Measurements from ENCODE around the gene RGS11.
A peak's percentile ranks its signal among the peaks of the same experiment; 100 is the strongest.
"Not testable (repeated sequence)": the region's sequence is repeated elsewhere in the genome, so short reads cannot be mapped to it uniquely, and the experiment has no call there.

RGS11 gene

DNA sequence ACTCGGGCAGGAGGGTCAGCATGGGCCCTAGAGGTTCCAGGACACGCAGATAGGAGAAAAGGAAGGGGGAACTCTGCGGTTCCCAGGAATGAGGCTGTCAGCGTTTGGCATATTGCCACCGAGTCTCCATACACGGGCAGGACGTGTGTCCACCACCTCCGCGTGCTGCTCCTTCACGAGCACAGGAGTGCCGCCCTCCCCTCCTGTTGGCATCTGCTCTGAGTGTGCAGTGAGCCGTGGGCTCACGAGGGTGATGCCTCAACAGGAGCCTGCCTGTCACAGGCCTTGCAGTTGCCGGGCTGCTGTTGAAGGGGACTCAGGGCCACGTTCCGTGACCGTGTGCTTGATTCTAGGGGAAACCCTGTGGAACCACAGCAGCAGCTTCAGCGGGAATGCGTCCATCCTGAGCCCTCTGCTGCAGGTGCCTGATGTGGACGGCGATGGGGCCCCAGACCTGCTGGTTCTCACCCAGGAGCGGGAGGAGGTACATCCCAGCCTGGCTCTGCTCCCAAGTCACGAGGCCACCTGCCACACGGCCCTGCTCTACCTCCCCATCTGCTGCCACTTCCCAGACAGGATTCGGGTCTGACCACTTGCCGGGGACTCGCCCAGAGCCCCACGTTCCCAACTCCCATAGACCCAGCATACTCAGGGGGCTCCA lies 14.6 kb downstream of the RGS11 start:
- DNase-seq = no peak

DNA sequence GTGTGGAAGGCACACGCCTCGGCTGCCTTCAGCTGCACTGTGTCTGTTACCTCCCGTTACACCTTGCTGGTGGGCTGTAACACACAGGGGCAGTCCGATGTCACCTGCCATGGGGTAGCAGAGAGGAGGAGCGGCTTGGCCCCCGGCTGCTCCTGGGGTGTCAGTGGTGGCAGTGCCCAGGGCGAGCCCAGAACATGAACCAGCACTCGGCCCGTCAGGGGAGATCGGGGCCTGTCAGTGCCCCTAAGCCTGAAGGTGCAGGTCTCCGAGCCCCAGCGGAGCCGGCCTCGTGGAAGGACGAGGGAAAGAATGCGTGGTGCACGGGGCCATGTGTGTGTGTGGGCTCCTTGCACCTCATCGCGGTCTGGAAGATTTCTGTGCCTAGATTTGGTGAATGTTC lies 15.4 kb downstream of the RGS11 start:
- no peak for DNase-seq

DNA sequence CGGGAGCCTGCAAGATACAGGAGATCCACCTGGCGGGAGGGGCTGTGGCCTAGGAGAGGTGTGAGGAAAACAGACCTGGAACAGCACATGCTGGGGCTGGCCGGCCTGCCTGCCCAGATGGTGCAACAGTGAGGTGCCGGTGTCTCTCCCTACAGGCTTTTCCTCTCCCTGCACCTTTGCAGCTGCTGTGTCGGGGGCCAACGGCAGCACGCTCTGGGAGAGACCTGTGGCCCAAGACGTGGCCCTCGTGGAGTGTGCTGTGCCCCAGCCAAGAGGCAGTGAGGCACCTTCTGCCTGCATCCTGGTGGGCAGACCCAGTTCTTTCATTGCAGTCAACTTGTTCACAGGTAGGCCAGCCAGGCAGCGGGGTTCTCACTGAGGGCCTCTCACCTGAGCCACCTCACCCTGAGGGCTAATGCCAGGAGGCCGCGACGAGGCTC lies 15.9 kb downstream of the RGS11 start:
- no peak for DNase-seq

DNA sequence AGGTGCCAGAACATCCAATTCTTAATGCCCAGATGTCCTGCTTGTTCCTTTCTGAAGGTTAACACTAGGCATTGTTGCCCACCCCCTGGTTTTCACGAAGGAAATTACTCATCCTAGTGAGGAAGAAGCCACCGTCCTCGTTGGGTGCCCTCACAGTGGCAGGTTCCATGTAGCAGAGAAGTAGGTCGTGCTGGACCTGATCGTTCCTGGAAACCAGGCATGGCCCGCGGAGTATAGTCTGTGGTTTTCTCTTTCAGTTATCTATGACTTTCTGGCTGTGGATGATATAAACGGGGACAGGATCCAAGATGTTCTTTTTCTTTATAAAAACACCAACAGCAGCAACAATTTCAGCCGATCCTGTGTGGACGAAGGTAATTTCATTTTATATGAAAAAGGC lies 16.5 kb downstream of the RGS11 start:
- DNase-seq = no peak

DNA sequence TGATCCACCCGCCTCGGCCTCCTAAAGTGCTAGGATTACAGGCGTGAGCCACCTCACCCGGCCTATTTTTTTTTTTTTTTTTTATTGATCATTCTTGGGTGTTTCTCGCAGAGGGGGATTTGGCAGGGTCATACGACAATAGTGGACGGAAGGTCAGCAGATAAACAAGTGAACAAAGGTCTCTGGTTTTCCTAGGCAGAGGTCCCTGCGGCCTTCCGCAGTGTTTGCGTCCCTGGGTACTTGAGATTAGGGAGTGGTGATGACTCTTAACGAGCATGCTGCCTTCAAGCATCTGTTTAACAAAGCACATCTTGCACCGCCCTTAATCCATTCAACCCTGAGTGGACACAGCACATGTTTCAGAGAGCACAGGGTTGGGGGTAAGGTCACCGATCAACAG lies 17.7 kb downstream of the RGS11 start:
- not testable (repeated sequence) for DNase-seq

DNA sequence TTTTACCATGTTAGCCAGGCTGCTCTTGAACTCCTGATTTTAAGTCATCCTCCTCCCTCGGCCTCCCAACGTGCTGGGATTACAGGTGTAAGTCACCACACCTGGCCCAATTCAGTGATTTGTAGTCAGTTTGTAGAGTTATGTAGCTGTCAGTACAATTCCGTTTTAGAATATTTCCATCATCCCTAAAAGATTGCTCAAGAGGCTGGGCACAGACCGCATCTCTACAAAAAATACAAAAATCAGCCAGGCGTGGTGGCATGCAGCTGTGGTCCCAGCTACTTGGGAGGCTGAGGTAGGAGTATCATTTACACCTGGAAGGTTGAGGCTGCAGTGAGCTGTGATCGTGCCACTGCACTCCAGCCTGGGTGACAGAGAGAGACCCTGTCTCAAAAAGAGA lies 20.6 kb downstream of the RGS11 start:
- no peak for DNase-seq

DNA sequence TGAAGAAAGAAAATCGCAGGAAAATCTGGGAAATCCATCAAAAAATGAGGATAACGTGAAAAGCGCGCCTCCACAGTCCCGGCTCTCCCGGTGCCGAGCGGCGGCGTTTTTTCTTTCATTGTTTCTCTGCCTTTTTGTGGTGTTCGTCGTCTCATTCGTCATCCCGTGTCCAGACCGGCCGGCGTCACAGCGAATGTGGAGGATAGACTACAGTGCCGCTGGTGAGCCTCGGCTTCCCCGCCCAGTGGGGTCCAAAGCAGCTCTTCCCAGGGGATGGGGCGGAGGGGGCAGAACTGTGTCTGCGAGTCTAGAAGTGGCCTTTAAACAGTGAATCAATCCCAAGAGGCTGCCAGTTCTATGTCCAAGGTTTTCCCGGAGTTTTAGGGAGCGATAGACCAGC lies 21.3 kb downstream of the RGS11 start:
- no peak for DNase-seq

DNA sequence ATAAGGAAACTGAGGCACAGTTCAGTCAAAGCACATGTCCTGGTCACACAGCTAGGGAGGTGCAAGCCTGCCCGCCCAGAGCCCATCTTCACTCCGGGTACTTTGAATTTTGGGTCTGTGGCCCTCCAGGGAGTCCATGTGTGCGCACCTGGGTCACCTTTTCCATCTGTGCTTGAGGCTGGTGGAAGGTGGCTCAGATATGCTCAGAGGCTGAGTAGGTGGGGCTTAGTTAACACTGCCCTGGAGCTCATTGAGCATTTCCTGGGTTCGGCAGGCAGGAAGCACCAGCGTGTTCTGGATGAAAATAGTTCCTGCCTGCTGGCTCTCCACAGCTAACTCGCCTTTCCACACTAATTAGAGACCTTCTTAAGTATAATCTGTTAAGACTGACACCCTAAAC lies 21.9 kb downstream of the RGS11 start:
- DNase-seq = peak; percentile 20

DNA sequence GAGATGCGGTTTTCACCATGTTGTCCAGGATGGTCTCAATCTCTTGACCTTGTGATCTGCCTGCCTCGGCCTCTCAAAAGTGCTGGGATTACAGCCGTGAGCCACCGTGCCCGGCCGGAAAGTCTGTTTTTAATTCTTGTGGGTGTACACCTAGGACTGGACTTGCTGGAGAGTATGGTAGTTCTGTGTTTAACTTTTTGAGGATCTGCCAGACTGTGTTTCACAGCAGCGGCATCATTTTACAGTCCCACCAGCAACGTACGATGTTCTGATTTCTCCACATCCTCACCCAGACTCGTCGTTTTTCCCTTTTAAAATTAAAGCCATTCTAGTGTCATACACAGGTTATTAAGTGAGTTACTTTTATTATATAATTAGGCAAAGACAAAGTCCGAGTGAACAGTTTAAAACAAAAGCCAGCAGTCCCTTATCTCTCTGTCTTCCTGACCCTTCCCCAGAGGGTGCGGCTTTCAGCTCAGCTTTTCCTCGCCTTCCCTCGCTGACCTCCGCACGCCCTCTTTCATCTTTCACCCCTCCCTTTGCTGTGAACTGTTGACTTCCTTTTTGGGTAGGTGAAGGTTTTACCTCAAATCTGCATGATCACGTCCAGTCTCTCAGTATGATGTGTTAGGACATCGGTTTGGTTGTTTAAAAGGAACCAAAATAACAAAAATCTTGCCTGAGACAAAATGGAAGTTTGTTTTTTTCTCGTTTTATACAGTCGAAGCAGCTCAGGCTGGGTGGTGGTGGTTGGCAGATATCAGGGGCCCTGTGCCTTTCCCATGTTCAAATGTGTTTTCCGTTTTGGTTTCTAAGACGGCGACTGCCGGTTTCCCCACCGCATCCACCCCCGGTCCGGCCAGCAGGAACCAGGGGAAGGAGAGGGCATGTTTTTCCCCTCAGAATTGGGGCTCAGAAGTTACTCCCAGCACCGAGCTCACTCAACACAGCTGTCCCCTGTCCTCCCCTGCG lies 23.1 kb downstream of the RGS11 start:
- peak; percentile 39 for DNase-seq

DNA sequence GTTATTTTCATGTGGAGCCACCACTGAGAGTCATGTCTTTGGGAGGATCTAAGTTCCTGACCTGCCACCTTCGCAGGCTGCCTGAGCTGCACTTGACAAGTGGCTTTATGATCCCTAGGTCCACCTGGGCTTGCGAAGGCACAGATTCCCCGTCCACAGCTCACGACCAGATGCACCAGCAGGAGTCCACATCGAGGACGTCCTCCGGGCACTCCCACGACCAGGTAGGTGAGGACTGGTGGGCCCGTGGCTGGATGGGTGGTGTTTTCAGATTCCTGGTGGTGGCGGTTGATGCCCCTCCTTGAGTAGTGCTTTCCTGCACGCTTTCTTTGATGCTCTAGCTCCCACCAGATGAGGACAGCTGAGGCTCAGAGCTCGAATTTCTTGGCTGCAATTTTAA lies 26.3 kb downstream of the RGS11 start:
- DNase-seq = no peak

DNA sequence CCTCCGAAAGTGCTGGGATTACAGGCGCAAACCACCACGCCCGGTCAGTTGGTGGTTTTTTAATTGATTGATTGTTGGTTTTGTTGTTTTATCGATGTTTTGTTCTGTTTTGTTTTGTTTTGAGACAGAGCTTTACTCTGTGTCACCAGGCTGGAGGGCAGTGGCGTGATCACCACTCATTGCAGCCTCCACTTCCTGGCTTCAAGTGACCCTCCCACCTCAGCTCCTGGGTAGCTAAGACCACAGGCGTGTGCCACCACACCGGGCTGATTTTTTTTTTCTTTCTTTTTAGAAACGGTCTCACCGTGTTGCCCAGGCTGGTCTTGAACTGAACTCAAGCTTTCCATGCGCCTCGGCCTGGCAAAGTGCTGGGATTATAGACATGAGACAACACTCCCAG lies 28.7 kb downstream of the RGS11 start:
- DNase-seq = no peak

DNA sequence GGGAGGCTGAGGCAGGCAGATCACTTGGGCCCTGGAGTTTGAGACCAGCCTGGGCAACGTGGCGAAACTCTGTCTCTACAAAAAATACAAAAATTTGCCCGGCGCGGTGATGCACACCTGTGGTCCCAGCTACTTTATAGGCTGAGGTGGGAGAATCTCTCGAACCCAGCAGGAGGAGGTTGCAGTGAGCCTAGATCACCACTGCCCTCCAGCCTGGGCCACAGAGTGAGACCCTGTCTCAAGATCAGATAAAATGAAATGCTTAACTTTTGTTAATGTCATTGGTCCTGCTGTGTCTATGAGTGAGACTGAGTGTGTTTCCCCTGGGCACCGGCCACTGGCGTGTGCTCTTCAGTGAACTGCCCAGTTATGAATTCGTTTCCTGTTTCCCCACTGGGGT lies 30.6 kb downstream of the RGS11 start:
- no peak for DNase-seq

DNA sequence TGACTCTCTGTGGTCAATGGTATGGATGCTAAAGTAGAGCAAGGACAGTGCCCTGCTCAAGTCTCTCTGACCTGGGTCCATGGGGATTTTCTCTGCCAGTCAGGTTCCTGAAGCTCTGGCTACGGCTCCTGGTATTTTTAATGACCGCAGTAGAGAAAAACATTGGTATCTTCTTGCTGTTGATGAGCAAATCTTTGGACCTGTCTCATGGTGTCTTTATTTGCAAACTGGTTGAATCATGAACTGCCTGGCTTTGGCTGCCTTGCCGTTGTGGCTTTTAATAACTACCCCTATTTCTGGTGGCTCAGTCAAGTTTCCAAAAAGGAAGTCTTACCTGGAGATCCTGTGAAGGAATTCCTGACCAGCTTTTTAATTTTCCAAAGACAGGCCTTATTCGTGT lies 32.4 kb downstream of the RGS11 start:
- DNase-seq = no peak

DNA sequence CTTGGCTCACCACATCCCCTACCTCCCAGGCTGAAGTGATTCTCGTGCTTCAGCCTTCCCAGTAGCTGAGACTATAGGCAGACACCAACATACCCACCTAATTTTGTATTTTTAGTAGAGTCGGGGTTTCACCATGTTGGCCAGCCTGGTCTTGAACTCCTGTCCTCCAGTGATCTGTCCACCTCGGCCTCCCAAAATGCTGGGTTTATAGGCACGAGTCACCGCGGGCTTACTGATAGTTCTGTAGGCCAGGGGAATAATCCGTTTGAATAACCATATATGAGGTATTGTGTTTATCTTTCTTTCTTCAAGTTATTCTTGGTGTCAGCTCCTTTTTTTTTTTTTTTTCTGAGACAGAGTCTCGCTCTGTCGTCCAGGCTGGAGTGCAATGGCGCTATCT lies 33.5 kb downstream of the RGS11 start:
- no peak for DNase-seq

DNA sequence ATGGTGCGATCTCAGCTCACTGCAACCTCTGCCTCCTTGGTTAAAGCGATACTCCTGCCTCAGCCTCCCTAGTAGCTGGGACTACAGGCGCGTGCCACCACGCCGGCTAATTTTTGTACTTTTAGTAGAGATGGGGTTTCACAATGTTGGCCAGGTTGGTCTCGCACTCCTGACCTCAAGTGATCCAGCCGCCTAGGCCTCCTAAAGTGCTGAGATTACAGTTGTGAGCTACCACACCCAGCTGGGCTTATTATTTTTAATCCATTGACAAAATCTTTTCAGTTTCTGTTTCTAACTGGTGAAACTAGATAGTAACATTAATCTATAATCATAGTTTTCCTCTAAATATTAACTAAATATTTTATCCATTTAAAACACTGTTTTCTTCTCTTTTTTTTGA lies 35.2 kb downstream of the RGS11 start:
- peak; percentile 8 for DNase-seq

DNA sequence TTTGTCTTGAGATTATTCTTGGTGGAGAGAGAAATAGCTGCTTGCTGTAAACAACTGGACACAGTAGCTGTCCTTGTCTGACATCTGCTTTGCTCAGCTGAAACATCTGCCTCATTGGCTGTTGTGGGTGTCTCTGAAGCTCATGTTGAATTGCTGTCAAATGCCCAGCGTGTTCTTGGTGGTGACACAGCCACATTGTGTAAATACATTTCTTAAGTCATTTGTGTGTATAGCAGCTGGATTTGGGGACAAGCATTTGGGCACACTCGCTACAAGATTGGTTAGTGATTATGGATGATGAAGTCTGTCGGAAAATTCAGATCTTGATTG lies 35.8 kb downstream of the RGS11 start:
- DNase-seq = no peak

DNA sequence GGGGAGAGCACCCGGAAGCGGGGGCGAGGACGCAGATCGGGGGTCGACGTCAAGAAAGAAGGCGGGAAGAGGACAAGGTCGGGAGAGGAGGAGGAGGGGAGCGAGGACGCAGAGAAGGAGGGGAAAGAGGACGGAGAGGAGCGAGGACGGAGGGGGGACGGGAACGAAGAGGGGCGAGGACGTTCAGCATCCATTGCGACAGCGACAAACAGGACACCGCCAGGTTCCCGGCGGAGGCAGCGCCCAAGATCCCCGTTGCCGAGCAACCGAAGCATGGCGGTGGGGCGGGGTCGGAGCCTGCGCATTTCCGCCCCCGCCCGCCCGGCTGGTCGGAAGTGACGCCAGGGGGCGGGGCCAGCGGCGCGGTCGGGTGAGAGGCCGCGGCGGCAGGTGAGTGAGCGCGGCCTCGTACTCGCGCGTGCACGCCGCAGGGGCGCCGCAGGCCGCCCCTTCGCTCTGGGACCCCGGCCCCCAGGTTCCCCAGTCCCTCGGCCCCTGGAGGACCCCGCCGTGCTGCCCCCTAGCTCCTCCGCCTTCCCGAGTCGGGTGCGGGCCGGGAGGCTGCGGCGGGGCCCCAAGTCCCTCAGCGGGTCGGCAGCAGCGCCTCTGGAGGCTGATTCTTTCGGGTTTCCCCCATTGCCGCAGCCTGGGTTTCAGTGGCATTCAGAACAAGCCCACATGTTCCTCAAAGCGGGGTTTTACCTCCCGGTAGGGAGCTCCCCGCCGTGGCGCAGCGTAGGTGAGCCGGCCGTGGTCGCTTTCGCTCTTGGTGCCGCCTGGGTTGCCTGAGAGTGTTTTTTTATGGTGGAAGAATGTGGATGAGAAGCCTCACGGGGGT lies 41.1 kb downstream of the RGS11 start, which contains the start of gene FAM234A:
FAM234A (plus strand) TSS at position 354 of the 838 bp plus-strand sequence. CDS start 19,593 bp downstream, outside the sequence.
- peak; percentile 95 for DNase-seq

DNA sequence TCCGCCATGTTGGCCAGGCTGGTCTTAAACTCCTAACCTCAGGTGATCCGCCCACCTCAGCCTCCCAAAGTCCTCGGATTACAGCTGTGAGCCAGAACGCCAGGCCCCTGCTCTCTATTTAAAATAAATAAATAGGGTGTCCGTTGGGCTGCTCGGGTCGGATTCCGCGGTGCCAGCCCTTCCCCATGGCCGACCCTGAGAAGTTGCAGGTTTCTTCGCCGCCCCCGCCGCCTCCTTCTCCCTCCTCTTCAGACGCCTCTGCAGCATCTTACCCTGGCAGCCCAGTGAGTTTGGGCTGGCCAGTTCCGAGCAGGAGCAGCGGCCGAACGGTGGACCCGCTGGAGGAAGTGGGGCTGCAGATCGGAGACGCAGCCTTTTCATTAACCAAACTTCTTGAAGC lies 44.8 kb downstream of the RGS11 start:
- no peak for DNase-seq

DNA sequence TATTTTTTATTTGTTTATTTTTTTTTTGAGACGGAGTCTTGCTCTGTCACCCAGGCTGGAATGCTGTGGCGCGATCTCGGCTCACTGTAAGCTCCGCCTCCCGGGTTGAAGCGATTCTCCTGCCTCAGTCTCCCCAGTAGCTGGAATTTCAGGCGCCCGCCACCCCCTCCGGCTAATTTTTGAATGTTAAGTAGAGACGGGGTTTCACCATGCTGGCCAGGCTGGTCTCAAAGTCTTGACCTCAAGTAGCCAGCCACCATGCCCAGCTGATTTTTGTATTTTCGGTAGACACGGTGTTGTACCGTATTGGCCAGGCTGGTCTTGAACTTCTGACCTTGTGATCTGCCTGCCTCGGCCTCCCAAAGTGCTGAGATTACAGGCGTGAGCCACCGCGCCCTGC lies 45.4 kb downstream of the RGS11 start:
- DNase-seq = not testable (repeated sequence)

DNA sequence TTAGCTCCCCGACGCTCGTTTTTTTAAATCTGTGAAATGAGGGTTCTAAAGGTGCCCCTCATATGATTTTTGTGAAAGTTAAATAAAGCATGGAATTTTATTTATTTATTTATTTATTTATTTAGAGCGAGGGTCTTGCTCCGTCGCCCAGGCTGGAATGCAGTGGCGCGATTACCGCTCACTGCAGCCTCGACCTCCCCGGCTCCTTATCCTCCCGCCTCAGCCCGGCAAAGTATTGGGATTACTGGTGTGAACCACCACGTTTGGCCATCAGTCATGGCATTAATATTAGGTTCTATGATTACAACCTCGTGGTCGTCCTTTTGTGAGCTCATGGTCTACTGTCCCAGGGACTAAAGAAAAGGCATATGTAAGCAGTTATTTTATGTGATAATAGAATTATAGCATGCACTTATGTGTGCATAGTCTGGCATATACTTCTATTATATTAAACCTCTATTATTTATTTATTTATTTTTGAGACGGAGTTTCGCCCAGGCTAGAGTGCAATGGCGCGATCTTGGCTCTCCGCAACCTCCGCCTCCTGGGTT lies 45.9 kb downstream of the RGS11 start:
- DNase-seq = no peak

DNA sequence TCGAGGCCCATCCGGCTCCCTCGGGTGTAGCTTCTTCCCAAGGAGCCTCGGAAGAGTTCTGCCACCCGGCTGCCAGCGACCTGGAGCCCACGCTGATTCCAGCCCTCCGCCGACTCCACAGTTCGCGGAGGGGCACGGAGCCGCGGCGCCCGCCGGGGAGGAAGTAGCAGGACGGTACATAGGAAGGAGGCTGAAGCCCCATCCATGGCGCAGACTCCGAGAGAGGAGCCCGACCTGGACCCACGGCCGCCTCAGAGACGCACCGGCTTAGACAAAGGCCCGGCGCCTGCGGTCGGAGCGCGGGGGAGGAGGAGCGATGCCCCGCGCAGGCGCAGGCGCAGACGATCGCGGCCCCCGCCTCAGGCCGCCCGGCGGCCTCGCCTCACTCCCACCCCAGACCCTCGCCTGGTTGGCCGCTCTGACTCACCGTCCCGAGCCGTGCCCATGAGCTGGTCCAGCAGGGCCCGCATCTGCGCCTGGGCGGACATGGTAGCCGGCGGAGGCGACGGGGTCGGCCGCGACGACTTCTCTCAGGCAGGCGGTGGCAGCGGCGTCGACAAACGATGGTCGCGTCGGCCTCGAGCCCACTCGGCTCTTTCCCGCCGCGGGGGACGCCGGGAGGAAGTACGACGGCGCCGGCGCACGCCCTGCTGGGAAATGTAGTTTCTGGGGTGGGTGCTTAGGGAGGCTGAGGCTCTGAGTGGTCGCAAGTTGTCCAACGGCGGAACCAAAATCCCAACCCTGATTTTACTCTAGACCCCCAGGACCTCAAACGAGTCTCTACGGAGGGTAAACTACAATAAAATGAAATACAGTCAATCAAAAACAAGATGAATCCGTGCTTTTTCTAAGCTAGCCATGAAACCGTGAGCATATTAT lies 46.7 kb downstream of the RGS11 start, which contains the start of gene LUC7L:
LUC7L (minus strand) TSS at position 598 of the 879 bp plus-strand sequence; CDS start at position 488, 110 bp downstream.
- DNase-seq = peak; percentile 88

All from CD4-positive, alpha-beta T cell treated with Interleukin-10 for 1 hour (primary cell).